ENCODE data around the gene BIN1.
A peak's percentile ranks its signal among the peaks of the same experiment; 100 is the strongest.

BIN1 gene, protein sequence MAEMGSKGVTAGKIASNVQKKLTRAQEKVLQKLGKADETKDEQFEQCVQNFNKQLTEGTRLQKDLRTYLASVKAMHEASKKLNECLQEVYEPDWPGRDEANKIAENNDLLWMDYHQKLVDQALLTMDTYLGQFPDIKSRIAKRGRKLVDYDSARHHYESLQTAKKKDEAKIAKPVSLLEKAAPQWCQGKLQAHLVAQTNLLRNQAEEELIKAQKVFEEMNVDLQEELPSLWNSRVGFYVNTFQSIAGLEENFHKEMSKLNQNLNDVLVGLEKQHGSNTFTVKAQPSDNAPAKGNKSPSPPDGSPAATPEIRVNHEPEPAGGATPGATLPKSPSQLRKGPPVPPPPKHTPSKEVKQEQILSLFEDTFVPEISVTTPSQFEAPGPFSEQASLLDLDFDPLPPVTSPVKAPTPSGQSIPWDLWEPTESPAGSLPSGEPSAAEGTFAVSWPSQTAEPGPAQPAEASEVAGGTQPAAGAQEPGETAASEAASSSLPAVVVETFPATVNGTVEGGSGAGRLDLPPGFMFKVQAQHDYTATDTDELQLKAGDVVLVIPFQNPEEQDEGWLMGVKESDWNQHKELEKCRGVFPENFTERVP

DNA sequence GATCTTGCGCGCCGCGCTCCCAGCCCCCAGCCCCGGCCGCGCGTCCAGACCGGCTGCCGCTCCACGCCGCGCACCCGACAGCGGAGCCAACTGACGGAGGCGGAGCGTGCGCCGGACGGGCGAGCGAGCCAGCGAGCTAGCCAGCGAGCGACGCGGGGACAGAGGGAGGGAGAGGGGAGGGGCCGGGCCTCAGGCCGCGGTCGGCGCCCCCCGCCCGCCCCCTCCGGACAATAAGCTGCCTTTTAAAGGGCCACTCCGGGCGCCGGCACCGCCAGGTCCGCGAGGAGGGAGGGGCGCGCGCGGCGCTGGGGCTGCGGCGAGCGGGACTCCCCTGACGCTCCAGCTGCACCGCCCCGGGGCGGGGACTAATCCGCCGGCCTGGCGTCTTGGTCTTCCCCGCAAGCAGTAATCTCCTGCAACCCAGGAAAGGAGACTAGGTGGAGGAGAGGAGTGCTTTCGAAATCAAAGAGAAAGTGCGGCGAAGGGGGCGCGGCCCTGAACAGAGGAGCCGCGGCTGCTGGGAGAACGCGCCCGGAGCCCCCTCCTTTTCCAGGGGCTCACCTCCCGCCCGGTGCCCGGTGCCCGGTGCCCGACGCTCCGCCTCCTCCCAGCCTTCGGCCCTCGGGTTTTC is at the start of gene BIN1:
Gene BIN1, minus strand, starts transcription at position 164 of the 631 bp plus-strand sequence. CDS start 211 bp downstream, outside the sequence.
- DNase-seq: peak; percentile 73

GRCh38 chr2:127155947-127156346 is 49.0 kb upstream of the BIN1 start:
- DNase-seq: no peak

DNA sequence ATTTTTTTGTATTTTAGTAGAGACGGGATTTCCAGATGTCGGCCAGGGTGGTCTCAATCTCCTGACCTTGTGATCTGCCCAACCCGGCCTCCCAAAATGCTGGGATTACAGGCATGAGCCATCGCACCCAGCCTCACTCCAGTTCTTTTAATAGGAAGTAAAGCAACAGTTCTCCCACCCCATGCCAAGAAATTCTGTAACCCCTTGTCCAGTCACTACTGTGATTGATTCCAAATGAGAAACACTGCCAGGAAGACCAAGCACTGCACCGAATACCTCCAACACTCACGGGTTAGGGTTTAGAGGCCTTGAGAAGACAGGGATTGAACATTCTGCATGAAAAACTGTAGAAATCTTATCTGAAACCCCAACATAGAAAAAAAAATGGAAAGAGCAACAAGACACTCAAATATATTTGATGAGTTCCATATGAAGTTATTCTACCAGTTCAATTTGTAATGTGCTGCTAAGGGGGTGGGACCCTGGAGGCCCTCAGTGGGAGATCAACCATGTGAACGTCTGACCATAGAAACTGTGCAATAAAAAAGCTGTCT is 48.2 kb upstream of the BIN1 start:
- DNase-seq: no peak

DNA sequence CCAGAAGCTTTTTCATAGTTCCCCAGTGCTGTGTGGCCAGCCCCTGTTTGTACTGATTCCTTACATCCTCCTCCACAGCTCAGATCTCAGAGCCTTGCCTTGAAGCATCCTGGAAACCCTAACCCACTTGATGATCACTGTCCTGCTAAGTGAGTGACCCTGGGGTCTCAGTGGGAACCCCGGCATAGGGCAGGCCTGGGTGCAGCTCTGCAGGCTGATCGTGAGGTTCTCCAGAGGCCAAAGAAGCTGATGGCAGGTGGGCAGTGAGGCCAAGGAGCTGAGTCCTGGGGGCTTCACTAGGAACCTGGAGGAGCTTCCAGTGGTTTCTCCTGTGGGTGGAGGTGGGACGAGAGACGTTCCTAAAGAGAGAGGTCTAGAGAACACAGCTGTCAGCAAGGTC is 47.4 kb upstream of the BIN1 start:
- no peak for DNase-seq

DNA sequence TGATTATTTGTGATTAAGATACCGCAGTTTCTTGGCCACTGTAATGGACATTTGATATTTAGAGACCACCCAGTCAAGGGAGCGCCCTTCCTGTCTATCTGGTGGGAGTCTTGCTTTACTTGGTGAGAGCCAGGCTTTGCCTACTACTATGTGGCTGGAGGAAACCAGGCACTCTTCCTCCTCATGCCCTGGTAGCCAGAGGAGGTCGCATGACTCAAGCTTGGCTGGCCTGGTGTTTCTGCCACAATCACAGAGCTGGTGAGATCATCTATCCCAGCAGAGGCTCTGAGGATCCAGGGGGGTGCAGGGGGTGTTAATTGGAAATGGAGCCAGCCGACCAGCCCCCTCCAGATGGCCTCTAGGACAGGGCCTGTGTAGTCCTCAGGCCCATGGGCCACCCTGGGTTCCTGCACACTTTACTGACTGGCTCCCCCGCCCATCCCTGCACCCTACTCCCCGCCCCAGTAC is 46.8 kb upstream of the BIN1 start:
- DNase-seq: no peak

GRCh38 chr2:127150996-127151395 is 44.0 kb upstream of the BIN1 start:
- DNase-seq: no peak

- no peak for DNase-seq
These were observed 42.4 kb upstream of the BIN1 start for GRCh38 chr2:127149384-127149783.

- DNase-seq: no peak
These were observed 40.0 kb upstream of the BIN1 start for GRCh38 chr2:127146820-127147502.

DNA sequence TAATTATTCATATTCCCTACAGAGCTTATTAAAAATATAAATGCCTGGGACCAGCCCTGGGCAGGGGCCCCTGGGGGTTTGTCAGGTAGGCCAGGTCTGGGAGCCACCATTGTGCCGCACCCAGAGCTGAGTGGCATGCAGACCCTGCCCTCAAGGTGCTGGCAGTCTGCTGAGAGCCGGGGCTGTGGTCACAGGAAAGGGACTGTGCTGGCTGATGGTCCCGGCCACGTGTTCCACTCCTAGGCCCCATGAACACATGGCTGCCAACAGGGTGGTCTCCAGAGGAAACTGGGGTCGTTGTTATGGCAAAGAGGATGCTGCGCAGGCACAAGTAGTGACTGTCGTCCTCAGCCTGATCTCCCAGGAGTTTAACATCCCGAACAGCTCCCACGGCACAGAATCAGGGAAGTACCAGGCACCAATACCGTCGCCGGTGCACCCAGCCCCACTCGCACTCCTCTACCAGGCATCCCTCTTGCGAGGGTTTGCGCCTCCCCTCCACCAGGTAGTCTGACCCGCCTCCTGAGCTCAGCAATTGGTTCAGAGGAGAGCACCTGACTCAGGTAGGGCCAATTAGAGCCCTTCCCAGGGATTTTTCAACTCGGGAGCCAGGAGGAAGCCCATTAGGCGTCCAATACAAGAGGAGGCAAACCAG is 39.2 kb upstream of the BIN1 start:
- no peak for DNase-seq

- no peak for DNase-seq
These were observed 38.4 kb upstream of the BIN1 start for GRCh38 chr2:127145280-127145895.

GRCh38 chr2:127143841-127144782 is 37.2 kb upstream of the BIN1 start:
- no peak for DNase-seq

DNA sequence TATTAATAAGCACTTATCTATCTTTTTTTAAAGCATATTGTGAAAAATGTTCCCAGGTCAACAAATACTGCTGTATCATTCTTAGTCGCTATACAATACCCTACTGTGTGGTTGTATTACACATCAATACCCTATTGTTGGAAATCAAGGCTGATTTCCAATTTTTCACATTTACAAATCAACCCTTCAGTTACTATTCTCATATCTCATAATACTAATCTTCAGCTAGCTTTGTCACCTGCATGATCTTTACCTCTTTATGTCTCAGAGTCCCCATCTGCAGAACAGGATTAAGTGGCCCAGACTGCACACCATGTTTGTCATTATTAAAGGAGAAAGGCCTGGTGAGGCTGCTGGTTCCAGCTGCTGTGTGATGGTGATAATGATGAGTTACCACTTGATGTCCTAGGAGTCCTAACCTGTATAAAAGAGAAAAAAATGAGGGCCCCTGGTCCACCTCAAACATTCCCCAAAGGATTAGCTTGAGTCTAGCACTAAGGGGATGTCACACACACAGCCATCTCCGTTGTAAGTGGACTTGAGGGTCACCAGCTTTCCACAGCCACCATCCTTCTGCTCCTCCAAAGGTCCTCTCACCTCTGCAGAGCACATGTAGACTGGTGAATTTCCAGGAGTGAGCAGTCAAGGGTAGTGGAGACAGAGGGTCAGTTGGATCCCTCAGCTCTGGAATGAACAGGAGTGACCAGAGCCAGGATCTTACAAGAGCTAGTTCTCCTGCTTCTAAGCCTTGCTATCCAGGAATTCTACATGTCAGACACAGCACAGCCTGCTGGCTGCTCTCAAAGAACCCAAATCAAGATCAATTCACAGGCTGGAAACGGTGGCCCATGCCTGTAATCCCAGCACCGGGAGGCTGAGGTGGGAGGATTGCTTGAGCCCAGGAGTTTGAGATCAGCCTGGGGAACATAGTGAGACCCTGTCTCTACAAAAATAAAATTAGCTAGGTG is 36.0 kb upstream of the BIN1 start:
- DNase-seq: no peak

- no peak for DNase-seq
These were observed 33.6 kb upstream of the BIN1 start for GRCh38 chr2:127140538-127140937.

DNA sequence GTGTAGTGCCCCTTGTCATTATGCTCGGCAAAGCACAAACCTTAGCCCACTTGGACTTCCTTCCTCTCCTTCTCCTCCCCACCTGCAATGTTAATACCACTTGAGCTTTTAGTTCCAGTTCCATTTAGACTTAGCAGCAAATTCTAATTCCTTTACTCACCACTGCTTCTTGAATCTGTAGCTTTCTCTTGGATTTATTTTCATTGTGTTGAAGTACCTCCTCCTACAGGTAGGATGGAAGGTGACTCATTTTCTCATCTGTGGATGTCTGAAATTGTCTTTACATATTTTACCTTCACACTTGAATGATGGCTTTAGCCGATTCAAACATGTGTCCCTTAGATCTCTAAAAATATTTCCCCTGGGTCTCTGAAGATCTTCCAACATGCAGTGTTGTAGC is 32.8 kb upstream of the BIN1 start:
- no peak for DNase-seq

DNA sequence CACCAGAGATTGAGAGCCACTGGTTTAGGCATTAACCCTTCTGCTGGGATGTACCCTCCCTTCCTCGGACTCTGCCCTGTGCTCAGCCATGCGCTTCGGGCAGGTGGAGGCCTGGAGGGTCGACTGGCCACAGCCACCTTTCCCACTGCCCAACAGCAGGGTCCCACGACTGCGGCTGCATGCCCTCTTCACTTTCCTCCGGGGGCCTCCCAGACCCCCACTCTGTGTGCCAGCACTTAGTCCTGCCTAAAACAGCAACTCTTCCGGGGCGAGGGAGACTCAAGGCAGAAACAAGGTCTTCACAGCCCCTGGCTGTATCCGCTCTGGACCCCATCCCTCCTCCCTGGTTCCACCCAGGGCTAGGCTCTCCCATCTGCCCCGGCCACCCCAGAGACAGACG is 31.3 kb upstream of the BIN1 start:
- no peak for DNase-seq

DNA sequence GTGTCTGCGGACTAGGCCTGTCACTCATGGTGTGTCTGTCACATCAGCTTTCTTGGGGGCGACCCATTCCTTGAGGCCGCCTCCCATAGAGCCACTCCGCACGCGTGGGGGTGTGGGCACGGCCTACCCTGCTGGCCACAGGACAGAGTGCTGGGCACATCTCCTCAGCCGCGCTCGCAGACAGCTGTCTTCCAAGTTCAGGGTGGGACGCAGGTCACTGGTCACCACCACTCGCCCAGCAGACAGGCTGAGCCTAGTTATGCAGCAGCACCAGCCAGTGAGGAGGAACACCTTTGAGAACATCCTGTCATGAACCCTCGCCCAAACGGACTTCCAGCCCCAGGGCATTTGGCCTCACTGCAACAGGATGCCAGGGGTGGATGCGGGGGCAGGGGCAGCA is 30.8 kb upstream of the BIN1 start:
- no peak for DNase-seq

- DNase-seq: no peak
These were observed 30.3 kb upstream of the BIN1 start for GRCh38 chr2:127137225-127137624.

DNA sequence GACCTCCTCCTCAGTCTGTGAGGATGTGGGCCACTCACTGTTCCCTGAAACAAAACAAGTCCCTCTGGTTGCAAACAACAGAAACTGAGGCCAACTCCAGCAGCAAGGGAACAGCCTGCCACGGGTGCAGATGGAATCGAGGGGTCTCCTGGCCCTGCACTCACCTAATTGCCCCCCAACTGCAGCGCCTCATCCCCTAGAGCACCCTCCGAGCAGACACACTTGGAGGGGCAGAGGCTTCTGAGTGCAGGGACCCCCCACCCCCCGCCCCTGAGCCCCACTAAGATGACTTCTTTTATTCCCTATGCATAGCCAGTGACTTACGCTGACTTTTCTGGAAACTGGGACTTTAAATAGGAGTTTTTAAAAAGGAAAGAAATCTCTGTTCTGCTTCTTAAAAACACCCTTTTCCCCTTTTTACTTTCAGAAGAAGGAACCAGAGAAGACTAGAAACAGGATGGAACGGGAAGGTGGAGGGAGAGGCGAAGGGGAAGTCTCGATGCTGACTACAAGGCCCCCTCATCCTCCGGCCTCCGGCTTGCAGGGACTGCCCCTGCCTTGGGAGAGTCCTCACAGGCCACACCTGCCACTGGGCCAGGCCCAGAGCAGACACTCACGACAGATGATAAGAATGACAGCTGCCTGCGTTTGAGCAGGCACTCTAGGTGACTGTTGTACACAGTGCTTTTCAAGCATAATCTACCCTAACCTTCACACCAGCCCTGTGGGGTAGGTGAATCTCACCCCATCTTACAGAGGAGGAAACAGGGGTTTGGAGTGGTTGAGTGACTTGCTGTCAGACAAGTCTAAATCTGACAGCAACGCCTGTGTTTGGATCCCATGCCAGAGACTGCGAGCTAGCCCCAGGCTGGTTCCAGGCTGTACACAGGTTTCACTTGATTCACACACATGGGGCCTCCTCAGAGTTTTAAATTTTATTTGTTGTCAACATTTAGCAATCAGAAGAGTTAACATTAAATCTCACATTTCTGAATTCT is 28.2 kb upstream of the BIN1 start:
- DNase-seq: no peak

All from stimulated activated naive CD4-positive, alpha-beta T cell treated with Interleukin-2 at 50 U/mL for 16 hours (primary cell).